IMR-90 (cell line): ENCODE measurements around the gene C15orf39. TPM values are rescaled to one million over a fixed set of nuclear protein-coding genes. Genes with fewer than 3 reads are reported as not detected.

Experiments
- ATAC-seq: fragments of 200-7000 bp; cut with Tn5 transposase; 2 replicates; pipeline ENCODE4 v1.9.1; 2020; ENCODE audit warnings: low read depth, mild to moderate bottlenecking, moderate library complexity
- BruUV-seq: library from RNA; stranded (reverse); fragments of 400-500 nt; replicated peaks from 2 replicates; lab custom pipeline; 2021; lab: Mats Ljungman, UMichigan
- CTCF ChIA-PET: fragments of 300-600 bp; formaldehyde crosslinking; extraction: SDS; loops from one replicate; lab custom pipeline; 2021; ENCODE audit warnings: antibody characterized with exemption; lab: Yijun Ruan, JAX
- POLR2A ChIA-PET: fragments of 300-600 bp; sonication (Branson Sonifier 250); formaldehyde crosslinking; loops from one replicate; lab custom pipeline; 2022; ENCODE audit warnings: antibody characterized with exemption; ENCODE audit not compliant: unreplicated experiment; lab: Charles Lee
- DNase-seq: peaks from one replicate; pipeline ENCODE4 v3.0.0; 2013
- H2AFZ ChIP-seq: replicated peaks from 2 replicates; pipeline ENCODE3; 2013; ENCODE audit warnings: low read length, mild to moderate bottlenecking; ENCODE audit not compliant: poor library complexity
- H2AK5ac ChIP-seq: 2 replicates; pipeline ENCODE4 v1.6.1; 2013; ENCODE audit warnings: low read depth, low read length, inconsistent platforms
- H2AK9ac ChIP-seq: replicated peaks from 2 replicates; pipeline ENCODE3; 2013; ENCODE audit warnings: mild to moderate bottlenecking, low read depth, low read length, moderate library complexity; ENCODE audit not compliant: poor library complexity
- H2BK120ac ChIP-seq: 2 replicates; pipeline ENCODE4 v1.6.1; 2013; ENCODE audit warnings: low read depth, low read length, inconsistent platforms
- H2BK15ac ChIP-seq: 3 replicates; pipeline ENCODE4 v1.6.1; 2013; ENCODE audit warnings: low read depth, low read length, inconsistent platforms
- H2BK20ac ChIP-seq: 2 replicates; pipeline ENCODE4 v1.6.1; 2013; ENCODE audit warnings: low read depth, mild to moderate bottlenecking, inconsistent platforms, low read length, moderate library complexity
- H2BK5ac ChIP-seq: 2 replicates; pipeline ENCODE4 v1.6.1; 2013; ENCODE audit warnings: mild to moderate bottlenecking, low read depth, low read length, inconsistent platforms; ENCODE audit not compliant: poor library complexity, severe bottlenecking
- H3K14ac ChIP-seq: replicated peaks from 2 replicates; pipeline ENCODE4 v1.6.1; 2013; ENCODE audit warnings: low read depth, low read length, inconsistent platforms
- H3K18ac ChIP-seq: 2 replicates; pipeline ENCODE4 v1.6.1; 2013; ENCODE audit warnings: low read depth, low read length, control low read depth
- H3K23ac ChIP-seq: 2 replicates; pipeline ENCODE4 v1.6.1; 2013; ENCODE audit warnings: low read depth, low read length, inconsistent platforms
- H3K27ac ChIP-seq: 2 replicates; pipeline ENCODE4 v1.5.1; 2013; ENCODE audit warnings: mild to moderate bottlenecking, control low read depth, low read length; ENCODE audit not compliant: insufficient read depth
- H3K27me3 ChIP-seq: 2 replicates; pipeline ENCODE4 v1.6.1; 2013; ENCODE audit warnings: low read length; ENCODE audit not compliant: control insufficient read depth, insufficient read depth
- H3K36me3 ChIP-seq: 2 replicates; pipeline ENCODE4 v1.6.1; 2013; ENCODE audit warnings: low read length, mixed read lengths; ENCODE audit not compliant: control insufficient read depth, insufficient read depth
- H3K4ac ChIP-seq: 2 replicates; pipeline ENCODE4 v1.6.1; 2013; ENCODE audit warnings: low read depth, low read length, inconsistent platforms
- H3K4me1 ChIP-seq: 2 replicates; pipeline ENCODE4 v1.6.1; 2013; ENCODE audit warnings: low read length, mixed read lengths; ENCODE audit not compliant: control insufficient read depth, insufficient read depth
- H3K4me2 ChIP-seq: 2 replicates; pipeline ENCODE4 v1.6.1; 2013; ENCODE audit warnings: low read depth, mild to moderate bottlenecking, control low read depth, low read length, moderate library complexity
- H3K4me3 ChIP-seq: 2 replicates; pipeline ENCODE4 v1.5.1; 2013; ENCODE audit warnings: low read depth, mild to moderate bottlenecking, control low read depth, low read length, moderate library complexity; ENCODE audit not compliant: insufficient read depth
- H3K56ac ChIP-seq: 2 replicates; pipeline ENCODE4 v1.6.1; 2013; ENCODE audit warnings: low read length, inconsistent platforms; ENCODE audit not compliant: insufficient read depth; ENCODE audit errors: extremely low read depth
- H3K79me1 ChIP-seq, 2 experiments: 2 replicates each; pipeline ENCODE4 v1.6.1; 2013; ENCODE audit warnings: low read length in 2 of 2, inconsistent platforms in 1 of 2, low read depth in 1 of 2
- H3K9ac ChIP-seq: 2 replicates; pipeline ENCODE4 v1.6.1; 2013; ENCODE audit warnings: low read depth, low read length, control low read depth
- H3K9me1 ChIP-seq: 2 replicates; pipeline ENCODE4 v1.6.1; 2013; ENCODE audit warnings: low read length, inconsistent platforms; ENCODE audit not compliant: insufficient read depth
- H3K9me3 ChIP-seq: 2 replicates; pipeline ENCODE4 v1.6.1; 2013; ENCODE audit warnings: low read length; ENCODE audit not compliant: control insufficient read depth, insufficient read depth
- H4K20me1 ChIP-seq: 2 replicates; pipeline ENCODE4 v1.6.1; 2013; ENCODE audit warnings: low read length, inconsistent platforms; ENCODE audit not compliant: insufficient read depth
- H4K5ac ChIP-seq: 2 replicates; pipeline ENCODE4 v1.6.1; 2013; ENCODE audit warnings: mild to moderate bottlenecking, low read depth, low read length, control low read depth
- H4K8ac ChIP-seq, 2 experiments: 2 replicates each; pipeline ENCODE4 v1.6.1; 2013; ENCODE audit warnings: low read depth in 2 of 2, low read length in 2 of 2, control low read depth in 1 of 2, inconsistent platforms in 1 of 2
- H4K91ac ChIP-seq: 2 replicates; pipeline ENCODE4 v1.6.1; 2013; ENCODE audit warnings: low read depth, low read length, inconsistent platforms; ENCODE audit not compliant: insufficient read depth
- FOS ChIP-seq: fragments of 150-350 bp; IDR thresholded peaks from 2 replicates; pipeline ENCODE4 v1.6.1; 2016; ENCODE audit warnings: low read depth, low read length
- MAFK ChIP-seq: IDR thresholded peaks from 2 replicates; pipeline ENCODE4 v1.6.1; 2012; ENCODE audit warnings: low read depth, low read length, improper control_type of control experiment
- POLR2A ChIP-seq: IDR thresholded peaks from 2 replicates; pipeline ENCODE4 v1.6.1; 2012; ENCODE audit warnings: mild to moderate bottlenecking, low read depth, low read length
- WGBS, 2 experiments: methylation state at CpG; one replicate each; pipeline versions ENCODE4 v1.1.5 to v1.1.7; 2013; ENCODE audit warnings: missing lambda C conversion rate in 2 of 2; ENCODE audit not compliant: insufficient read length in 1 of 2; ENCODE audit errors: extremely low coverage in 2 of 2; 5-methylcytosine and 5-hydroxymethylcytosine counted together
- dilution Hi-C: fragments of 300-500 bp; cut with HindIII; formaldehyde crosslinking; loops from one replicate; pipeline ENCODE4 v1.14.3; 2018; ENCODE audit warnings: low sequenced_read_pairs; ENCODE audit not compliant: unreplicated experiment
- in situ Hi-C: fragments of 300-500 bp; cut with MboI; formaldehyde crosslinking; loops from 3 replicates; pipeline ENCODE4 v1.14.3; 2019; ENCODE audit warnings: low sequenced_read_pairs, inconsistent platforms, mixed read lengths
- intact Hi-C: fragments of 100-400 bp; cut with micrococcal nuclease; formaldehyde crosslinking; loops from 2 replicates; pipeline ENCODE4 v1.10.0; 2022
- polyA plus RNA-seq, 3 experiments: library from polyadenylated mRNA; depleted of rRNA; stranded (reverse); fragments of >200 nt; gene quantifications; 2 replicates each; pipeline ENCODE4 v1.2.3, GENCODE V29; 2012; ENCODE audit warnings: low replicate concordance in 1 of 3
- total RNA-seq: library from RNA; depleted of rRNA; stranded (reverse); fragments of >200 nt; gene quantifications from 2 replicates; pipeline ENCODE4 v1.2.3, GENCODE V29; 2012

The C15orf39 gene
- total and polyA plus RNA-seq, 2 of the 4 experiments (the other 2 are of a cell fraction), result 1.3 to 5.7 TPM

DNA sequence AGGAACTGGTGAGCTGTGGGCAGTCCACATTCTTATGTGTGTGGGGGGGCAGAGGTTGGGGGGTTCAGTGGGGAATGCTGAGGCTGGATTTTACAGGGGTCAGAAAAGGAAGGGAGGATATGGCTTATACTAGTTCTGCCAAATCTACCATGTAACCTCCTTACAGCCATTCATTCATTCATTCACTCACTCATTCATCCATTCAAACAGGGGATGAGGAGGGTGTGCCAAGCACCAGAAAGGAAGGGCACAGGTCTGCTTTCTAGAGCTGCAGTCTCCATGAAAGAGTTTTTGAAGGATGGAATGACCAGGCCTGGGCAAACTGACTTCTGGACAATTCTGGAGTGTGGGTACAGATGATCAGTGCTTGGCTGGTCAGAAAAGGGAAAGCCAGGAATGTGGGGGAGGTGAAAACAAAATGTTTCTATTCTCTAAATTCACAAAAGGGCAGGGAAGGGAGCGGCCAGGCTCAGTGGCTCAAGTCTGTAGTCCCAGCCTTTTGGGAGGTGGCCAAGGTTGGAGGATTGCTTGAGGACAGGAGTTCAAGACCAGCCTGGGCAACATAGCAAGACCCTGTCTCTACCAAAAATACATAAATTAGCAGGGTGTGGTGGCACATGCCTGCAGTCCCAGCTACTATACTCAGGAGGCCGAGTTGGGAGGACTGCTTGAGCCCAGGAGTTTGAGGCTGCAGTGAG lies 49.2 kb upstream of the C15orf39 start:
- no peak overlapping the region for H2AK5ac ChIP-seq
- H3K14ac ChIP-seq, result no peak overlapping the region
- no peak overlapping the region for H3K56ac ChIP-seq
- H3K23ac ChIP-seq, result no peak overlapping the region
- no peak overlapping the region for H2BK120ac ChIP-seq
- BruUV-seq, result no TSS peak
- DNase-seq (no peak), ATAC-seq (no peak)
- ChIA-PET CTCF (no interaction called here), POLR2A (no interaction called here)
- no peak overlapping the region for H3K4me2 ChIP-seq
- TF ChIP-seq MAFK (no peak), POLR2A (no peak), FOS (no peak)
- in situ Hi-C loops, result no loop called here
- H2BK5ac ChIP-seq, result no peak overlapping the region
- H3K4me3 ChIP-seq, result no peak overlapping the region
- H3K79me1 ChIP-seq, result no peaks in the 10 kb centered on the region
- intact Hi-C loops, result no loop called here
- no CpG with 5 or more reads among the region's 2 CpGs for WGBS, 2 experiments
- no peak overlapping the region for H3K9ac ChIP-seq
- no peak overlapping the region for H2BK20ac ChIP-seq
- no peak overlapping the region for H2BK15ac ChIP-seq
- no peak overlapping the region for H4K5ac ChIP-seq
- H3K9me1 ChIP-seq, result no peaks in the 10 kb centered on the region
- peaks cover 5% of the 10 kb centered on the region; the same call in 1 of the 2 replicates for H3K9me3 ChIP-seq
- dilution Hi-C loops, result no loop called here
- no peak overlapping the region for H4K8ac ChIP-seq
- H2AFZ ChIP-seq, result no peak overlapping the region
- no peaks in the 10 kb centered on the region; the same call in 1 of the 2 replicates for H3K27me3 ChIP-seq
- no peak overlapping the region for H3K4ac ChIP-seq
- H3K18ac ChIP-seq, result no peak overlapping the region
- no peak overlapping the region for H3K27ac ChIP-seq
- no peaks in the 10 kb centered on the region for H4K20me1 ChIP-seq
- H3K4me1 ChIP-seq, result no peaks in the 10 kb centered on the region
- no peak overlapping the region for H4K91ac ChIP-seq
- H2AK9ac ChIP-seq, result no peak overlapping the region
- H3K36me3 ChIP-seq, result no peaks in the 10 kb centered on the region
